ENCODE data around the gene LEF1. TPM values are rescaled to one million over a fixed set of nuclear protein-coding genes. Genes with fewer than 3 reads are reported as not detected.

LEF1 gene
- total RNA-seq, 1 experiment from 2014 or later: 0.54 TPM

DNA sequence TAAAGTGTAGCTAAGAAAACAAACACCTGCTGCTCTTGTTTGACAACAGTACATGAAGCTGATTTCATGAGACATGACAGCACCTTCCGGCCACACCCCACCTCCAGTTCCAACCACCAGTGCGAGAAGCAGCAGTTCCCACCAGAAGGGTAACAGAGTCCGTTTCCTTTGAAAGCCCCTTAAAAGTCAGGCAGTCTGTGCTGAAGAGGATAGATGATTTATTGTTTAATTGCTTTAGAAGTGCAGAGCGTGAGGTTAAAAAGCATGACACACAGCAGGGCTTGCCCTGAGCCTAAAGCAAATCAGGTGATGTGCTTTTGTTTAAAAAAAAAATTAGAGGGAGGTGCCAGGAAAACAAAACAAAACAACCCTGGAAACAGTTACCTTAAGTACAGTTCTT is 96.4 kb downstream of the LEF1 start:
- Histone ChIP-seq H3K9me3 (ENCODE audit: control insufficient read depth, insufficient read depth, low read depth, low read length) (no peaks in the 10 kb centered on the region), H3K27me3 (ENCODE audit: control insufficient read depth, insufficient read depth, low read length) (no peaks in the 10 kb centered on the region; the same call in 1 of the 2 replicates), H3K36me3 (ENCODE audit: control insufficient read depth, insufficient read depth, low read length) (no peaks in the 10 kb centered on the region), H3K4me1 (ENCODE audit: control insufficient read depth, insufficient read depth, low read length) (no peaks in the 10 kb centered on the region), H3K27ac (ENCODE audit: low read length) (no peak overlapping the region), H3K4me3 (ENCODE audit: low read depth in 2 of 2, low read length in 2 of 2) (no peak overlapping the region)
- DNase-seq (ENCODE audit: low read depth, low spot score): no peak
- ChIA-PET CTCF (no interaction called here), POLR2A (no interaction called here)
- TF ChIP-seq POLR2AphosphoS5 (IDR thresholded peaks at IDR 0.05; ENCODE audit: low read depth, low read length) (no peak), SIN3A (IDR thresholded peaks at IDR 0.05; ENCODE audit: borderline replicate concordance, insufficient read depth, low read depth, low read length) (no peak), TCF7L2 (IDR thresholded peaks at IDR 0.05; ENCODE audit: low read depth, low read length) (no peak)
- TF ChIP-seq, protein P1, sequence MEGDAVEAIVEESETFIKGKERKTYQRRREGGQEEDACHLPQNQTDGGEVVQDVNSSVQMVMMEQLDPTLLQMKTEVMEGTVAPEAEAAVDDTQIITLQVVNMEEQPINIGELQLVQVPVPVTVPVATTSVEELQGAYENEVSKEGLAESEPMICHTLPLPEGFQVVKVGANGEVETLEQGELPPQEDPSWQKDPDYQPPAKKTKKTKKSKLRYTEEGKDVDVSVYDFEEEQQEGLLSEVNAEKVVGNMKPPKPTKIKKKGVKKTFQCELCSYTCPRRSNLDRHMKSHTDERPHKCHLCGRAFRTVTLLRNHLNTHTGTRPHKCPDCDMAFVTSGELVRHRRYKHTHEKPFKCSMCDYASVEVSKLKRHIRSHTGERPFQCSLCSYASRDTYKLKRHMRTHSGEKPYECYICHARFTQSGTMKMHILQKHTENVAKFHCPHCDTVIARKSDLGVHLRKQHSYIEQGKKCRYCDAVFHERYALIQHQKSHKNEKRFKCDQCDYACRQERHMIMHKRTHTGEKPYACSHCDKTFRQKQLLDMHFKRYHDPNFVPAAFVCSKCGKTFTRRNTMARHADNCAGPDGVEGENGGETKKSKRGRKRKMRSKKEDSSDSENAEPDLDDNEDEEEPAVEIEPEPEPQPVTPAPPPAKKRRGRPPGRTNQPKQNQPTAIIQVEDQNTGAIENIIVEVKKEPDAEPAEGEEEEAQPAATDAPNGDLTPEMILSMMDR (IDR thresholded peaks at IDR 0.05): no peak
- TF ChIP-seq, protein P2, sequence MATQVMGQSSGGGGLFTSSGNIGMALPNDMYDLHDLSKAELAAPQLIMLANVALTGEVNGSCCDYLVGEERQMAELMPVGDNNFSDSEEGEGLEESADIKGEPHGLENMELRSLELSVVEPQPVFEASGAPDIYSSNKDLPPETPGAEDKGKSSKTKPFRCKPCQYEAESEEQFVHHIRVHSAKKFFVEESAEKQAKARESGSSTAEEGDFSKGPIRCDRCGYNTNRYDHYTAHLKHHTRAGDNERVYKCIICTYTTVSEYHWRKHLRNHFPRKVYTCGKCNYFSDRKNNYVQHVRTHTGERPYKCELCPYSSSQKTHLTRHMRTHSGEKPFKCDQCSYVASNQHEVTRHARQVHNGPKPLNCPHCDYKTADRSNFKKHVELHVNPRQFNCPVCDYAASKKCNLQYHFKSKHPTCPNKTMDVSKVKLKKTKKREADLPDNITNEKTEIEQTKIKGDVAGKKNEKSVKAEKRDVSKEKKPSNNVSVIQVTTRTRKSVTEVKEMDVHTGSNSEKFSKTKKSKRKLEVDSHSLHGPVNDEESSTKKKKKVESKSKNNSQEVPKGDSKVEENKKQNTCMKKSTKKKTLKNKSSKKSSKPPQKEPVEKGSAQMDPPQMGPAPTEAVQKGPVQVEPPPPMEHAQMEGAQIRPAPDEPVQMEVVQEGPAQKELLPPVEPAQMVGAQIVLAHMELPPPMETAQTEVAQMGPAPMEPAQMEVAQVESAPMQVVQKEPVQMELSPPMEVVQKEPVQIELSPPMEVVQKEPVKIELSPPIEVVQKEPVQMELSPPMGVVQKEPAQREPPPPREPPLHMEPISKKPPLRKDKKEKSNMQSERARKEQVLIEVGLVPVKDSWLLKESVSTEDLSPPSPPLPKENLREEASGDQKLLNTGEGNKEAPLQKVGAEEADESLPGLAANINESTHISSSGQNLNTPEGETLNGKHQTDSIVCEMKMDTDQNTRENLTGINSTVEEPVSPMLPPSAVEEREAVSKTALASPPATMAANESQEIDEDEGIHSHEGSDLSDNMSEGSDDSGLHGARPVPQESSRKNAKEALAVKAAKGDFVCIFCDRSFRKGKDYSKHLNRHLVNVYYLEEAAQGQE (IDR thresholded peaks at IDR 0.05; ENCODE audit: insufficient read depth in 1 of 2, low read depth in 2 of 2, low read length in 1 of 2): no peak
- ATAC-seq: no peak
- in situ Hi-C loops (cut with HindIII; ENCODE audit: low pct_unique_long_range_greater_than_20kb, low sequenced_read_pairs) (no loop called here), intact Hi-C loops (cut with micrococcal nuclease; ENCODE audit: unreplicated experiment) (no loop called here)
- BruUV-seq (replicated peaks): no TSS peak

DNA sequence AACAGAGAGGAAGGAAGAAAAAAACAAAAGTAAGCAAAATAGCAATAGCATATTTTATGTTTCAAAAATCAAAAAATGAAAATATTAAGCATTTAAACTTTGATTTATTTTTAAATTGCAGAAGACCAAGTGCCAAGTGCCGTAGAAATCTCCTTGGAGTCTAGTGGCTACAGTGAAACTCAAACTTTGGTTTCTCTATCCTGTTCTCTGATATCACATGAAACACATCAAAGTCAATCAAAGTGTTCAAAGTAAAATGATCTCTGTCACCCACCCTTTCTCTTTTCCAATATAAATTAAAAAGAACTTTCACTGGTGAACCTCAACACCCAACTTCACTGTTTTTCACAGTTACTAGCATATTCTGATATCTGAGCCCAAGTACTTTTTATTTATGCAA is 98.0 kb downstream of the LEF1 start:
- no peak for DNase-seq (ENCODE audit: low read depth, low spot score)
- no peak for ATAC-seq
- TF ChIP-seq, protein P1 (IDR thresholded peaks at IDR 0.05): no peak
- Histone ChIP-seq H3K27me3 (ENCODE audit: control insufficient read depth, insufficient read depth, low read length) (no peaks in the 10 kb centered on the region; the same call in 1 of the 2 replicates), H3K4me3 (ENCODE audit: low read depth in 2 of 2, low read length in 2 of 2) (no peak overlapping the region), H3K4me1 (ENCODE audit: control insufficient read depth, insufficient read depth, low read length) (no peaks in the 10 kb centered on the region), H3K36me3 (ENCODE audit: control insufficient read depth, insufficient read depth, low read length) (no peaks in the 10 kb centered on the region), H3K27ac (ENCODE audit: low read length) (no peak overlapping the region), H3K9me3 (ENCODE audit: control insufficient read depth, insufficient read depth, low read depth, low read length) (no peaks in the 10 kb centered on the region)
- BruUV-seq (replicated peaks): no TSS peak
- CTCF ChIA-PET: interaction anchor here (0.7 kb wide), 1 partner anchor 220 kb away, joined by 3 read pairs; no protein-coding TSS in a partner anchor
- in situ Hi-C loops (cut with HindIII; ENCODE audit: low pct_unique_long_range_greater_than_20kb, low sequenced_read_pairs) (no loop called here), intact Hi-C loops (cut with micrococcal nuclease; ENCODE audit: unreplicated experiment) (no loop called here)
- POLR2A ChIA-PET: no interaction called here
